ENCODE data around the gene PRM3.

- TF ChIP-seq CTCF (IDR thresholded peaks at IDR 0.05) (no peak), POLR2AphosphoS5 (IDR thresholded peaks at IDR 0.05) (no peak)
These were observed 31.8 kb downstream of the PRM3 start for GRCh38 chr16:11241480-11242204.

Measured in gastroesophageal sphincter (tissue), 3 donors.